GM12873 (cell line): Measurements from ENCODE around the gene ESRP2.
A peak's percentile ranks its signal among the peaks of the same experiment; 100 is the strongest.

Experiments
- TF ChIP-seq, protein P1 (sequence below): IDR thresholded peaks from 2 replicates; pipeline ENCODE4 v1.5.1; 2012; ENCODE audit warnings: low read depth, mild to moderate bottlenecking, moderate library complexity, low read length, control low read depth; ENCODE audit not compliant: insufficient read depth; ENCODE audit errors: missing control alignments

The ESRP2 gene

DNA sequence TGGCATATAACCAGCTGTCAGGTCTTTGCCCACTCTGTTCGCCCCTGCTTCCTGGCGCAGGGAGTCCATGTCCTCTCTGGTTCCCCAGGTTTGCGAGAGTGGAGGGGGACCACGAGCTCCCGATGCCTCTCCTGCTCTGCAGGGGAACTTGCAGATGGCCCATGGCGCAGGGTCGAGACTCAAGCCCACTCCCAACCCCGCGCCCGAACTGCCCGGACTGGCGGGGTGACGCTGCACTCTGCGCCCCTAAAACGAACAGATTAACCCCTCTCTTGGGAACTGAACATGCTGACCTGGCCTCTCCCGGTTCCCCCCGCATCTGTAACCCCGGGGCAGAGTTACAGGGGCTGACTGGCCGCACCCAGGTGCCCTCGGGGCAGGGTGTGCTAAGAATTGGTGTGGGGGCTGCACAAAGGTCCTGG, 8.6 kb upstream of the ESRP2 start:
- TF ChIP-seq, protein P1, sequence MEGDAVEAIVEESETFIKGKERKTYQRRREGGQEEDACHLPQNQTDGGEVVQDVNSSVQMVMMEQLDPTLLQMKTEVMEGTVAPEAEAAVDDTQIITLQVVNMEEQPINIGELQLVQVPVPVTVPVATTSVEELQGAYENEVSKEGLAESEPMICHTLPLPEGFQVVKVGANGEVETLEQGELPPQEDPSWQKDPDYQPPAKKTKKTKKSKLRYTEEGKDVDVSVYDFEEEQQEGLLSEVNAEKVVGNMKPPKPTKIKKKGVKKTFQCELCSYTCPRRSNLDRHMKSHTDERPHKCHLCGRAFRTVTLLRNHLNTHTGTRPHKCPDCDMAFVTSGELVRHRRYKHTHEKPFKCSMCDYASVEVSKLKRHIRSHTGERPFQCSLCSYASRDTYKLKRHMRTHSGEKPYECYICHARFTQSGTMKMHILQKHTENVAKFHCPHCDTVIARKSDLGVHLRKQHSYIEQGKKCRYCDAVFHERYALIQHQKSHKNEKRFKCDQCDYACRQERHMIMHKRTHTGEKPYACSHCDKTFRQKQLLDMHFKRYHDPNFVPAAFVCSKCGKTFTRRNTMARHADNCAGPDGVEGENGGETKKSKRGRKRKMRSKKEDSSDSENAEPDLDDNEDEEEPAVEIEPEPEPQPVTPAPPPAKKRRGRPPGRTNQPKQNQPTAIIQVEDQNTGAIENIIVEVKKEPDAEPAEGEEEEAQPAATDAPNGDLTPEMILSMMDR = no peak

DNA sequence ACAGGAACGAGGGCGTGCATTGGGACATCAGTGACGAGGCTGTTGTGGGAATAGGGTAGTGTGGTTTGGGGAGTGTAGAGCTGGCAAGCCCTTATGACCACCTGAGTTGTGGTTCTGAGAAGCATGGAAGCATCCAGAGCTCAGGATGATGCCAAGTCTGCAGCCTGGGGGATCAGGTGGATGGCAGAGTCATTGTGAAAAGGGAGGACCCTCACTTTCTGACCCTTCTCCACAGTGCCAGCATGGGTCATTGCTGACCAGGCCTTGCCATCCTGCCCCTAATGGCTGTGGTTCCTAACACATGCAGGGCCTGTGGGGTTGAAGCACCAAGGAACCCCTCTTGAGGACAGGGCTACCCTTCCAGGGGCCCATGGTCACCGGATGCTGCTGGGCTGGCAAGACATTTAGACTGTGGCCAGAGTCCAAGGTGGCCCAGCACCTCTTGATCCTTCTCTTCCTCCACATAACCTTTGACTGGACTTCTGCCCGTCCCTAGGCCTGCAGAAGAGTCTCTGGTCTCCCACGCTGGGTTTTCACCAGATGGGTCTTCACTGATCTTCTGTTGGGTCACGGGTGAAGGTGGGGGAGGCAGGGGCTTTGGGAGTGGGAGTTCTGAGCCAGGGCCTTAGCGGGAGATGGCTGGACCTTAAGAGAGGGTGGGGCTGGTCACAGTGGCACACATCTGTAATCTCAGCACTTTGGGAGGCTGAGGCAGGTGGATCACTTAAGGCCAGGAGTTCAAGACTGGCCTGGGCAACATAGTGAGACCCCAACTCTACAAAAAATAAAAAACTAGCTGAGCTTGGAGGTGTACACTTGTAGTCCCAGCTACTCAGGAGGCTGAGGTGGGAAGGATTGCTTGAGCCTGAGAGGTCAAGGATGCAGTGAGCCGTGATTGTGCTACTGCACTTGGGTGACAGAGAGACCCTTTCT, 7.3 kb upstream of the ESRP2 start:
- TF ChIP-seq, protein P1 = no peak

GRCh38 chr16:68242085-68242484, 6.2 kb upstream of the ESRP2 start:
- TF ChIP-seq, protein P1 = no peak

DNA sequence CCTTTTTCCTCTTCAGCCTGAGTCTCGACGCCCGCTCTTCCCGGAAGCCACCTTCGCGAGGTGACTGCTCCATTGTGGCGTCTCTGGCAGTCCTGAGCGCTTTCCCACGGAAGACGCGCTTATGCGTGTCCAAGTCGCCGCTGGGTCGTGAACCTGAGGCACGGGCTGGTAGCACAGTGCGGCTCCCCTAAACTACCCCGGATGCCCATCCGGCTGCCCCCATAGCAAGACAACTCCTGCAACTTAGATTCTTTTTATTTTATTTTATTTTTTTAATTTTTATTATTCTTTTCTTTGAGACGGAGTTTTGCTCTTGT, 2.1 kb upstream of the ESRP2 start:
- TF ChIP-seq, protein P1 = no peak

GRCh38 chr16:68237243-68238028, 1.5 kb upstream of the ESRP2 start:
- TF ChIP-seq, protein P1 = peak; percentile 6

DNA sequence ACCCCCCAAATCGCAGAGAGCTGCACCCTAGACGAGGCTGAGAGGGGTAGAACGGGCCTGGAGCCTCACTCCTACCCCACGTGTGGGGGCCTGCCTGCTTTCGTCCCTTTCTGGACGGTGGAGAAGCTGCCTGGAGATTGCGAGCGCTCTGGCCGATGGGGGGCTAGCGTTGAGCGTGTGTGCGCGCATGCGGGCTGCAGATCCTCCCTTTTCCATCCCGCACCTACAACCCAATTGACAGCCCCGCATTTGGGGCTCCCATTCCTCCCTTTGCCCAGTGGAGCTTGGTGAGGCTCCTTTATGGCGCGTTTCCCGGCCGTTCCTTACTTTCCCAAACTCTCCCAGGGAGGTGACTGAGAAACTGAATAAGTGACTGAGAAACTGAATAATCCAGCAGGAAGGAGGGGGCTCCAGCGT, 907 bp upstream of the ESRP2 start:
- TF ChIP-seq, protein P1 = no peak

DNA sequence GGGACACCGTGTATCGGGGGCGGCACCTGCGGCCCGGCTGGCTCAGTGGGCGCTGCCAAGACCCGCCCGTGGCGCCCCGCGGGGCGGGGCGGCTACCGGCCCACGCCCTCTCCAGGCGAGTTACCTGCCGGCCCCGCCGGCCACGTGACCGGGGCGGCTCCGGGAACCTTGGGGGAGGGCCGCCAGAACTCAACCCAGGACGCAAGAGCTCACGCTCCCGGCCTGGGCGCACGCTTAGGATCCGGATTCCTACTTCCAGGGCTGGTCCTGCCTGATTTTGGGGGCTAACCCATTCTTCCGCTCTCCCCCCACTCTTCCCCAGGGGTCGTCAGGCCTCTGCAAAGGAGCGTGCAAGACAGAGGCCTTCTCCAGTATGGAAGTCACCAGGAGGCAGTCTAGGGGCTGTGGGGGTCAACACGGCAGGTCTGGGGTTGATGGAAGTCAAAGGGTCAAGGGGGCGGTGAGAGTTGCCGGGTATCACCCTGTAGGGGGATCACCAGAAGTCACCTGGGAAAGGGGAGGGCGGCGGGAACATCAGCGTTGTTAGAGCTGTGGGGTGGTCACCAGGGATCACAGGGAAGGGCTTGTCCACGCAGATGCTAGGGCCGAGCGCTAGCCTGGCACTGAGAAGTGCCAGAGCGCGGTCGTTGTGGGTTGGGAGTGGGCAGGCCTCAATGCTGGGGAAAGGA, 354 bp upstream of the ESRP2 start:
- TF ChIP-seq, protein P1 = no peak
